Retinal pigment epithelial cell (primary cell): ENCODE results near the gene ACVR1.

ENCODE experiments used
- DNase-seq: peaks from one replicate; pipeline ENCODE4 v3.0.0-alpha.2; 2010; ENCODE audit warnings: low read depth
- H3K4me3 ChIP-seq: 2 replicates; pipeline ENCODE4 v1.5.1; 2011; ENCODE audit warnings: mild to moderate bottlenecking, low read length, control low read depth, moderate library complexity
- CTCF ChIP-seq: conservative IDR thresholded peaks from 2 replicates; pipeline ENCODE4 v1.5.1; 2011; ENCODE audit warnings: low read depth, low read length, control low read depth, inconsistent platforms

Gene ACVR1

GRCh38 chr2:157789256-157789655 is 86.9 kb downstream of the ACVR1 start:
- H3K4me3 ChIP-seq: no peak overlapping the region
- TF ChIP-seq CTCF: no peak
- no peak for DNase-seq

- no peak overlapping the region for H3K4me3 ChIP-seq
- no peak for DNase-seq
- no peak for TF ChIP-seq CTCF
Measured at GRCh38 chr2:157788201-157788600, 87.9 kb downstream of the ACVR1 start.

- no peak overlapping the region for H3K4me3 ChIP-seq
- TF ChIP-seq CTCF: no peak
- DNase-seq: no peak
Measured at GRCh38 chr2:157787364-157787938, 88.7 kb downstream of the ACVR1 start.

GRCh38 chr2:157786663-157787363 is 89.3 kb downstream of the ACVR1 start:
- DNase-seq: no peak
- TF ChIP-seq CTCF: no peak
- H3K4me3 ChIP-seq: no peak overlapping the region

GRCh38 chr2:157785866-157786662 is 90.1 kb downstream of the ACVR1 start:
- no peak for TF ChIP-seq CTCF
- no peak overlapping the region for H3K4me3 ChIP-seq
- peak; percentile 61 for DNase-seq

- H3K4me3 ChIP-seq: no peak overlapping the region
- DNase-seq: peak; percentile 86
- no peak for TF ChIP-seq CTCF
Measured at GRCh38 chr2:157785200-157785599, 90.9 kb downstream of the ACVR1 start.
